SK-N-SH (cell line): ENCODE results near the gene ESPNL. TPM values are rescaled to one million over a fixed set of nuclear protein-coding genes. Genes with fewer than 3 reads are reported as not detected.

ENCODE experiments used
- CTCF ChIA-PET: fragments of 300-600, 350-600 bp; formaldehyde crosslinking; extraction: SDS; loops from one replicate; lab custom pipeline; 2021; lab: Yijun Ruan, JAX
- POLR2A ChIA-PET: fragments of 350-600 bp; sonication (Branson Sonifier 250); formaldehyde crosslinking; extraction: SDS; loops from one replicate; lab custom pipeline; 2020; ENCODE audit warnings: antibody characterized with exemption, inconsistent platforms; lab: Yijun Ruan, JAX
- DNase-seq: peaks from one replicate; pipeline ENCODE4 v3.0.0; 2012
- H2AFZ ChIP-seq: fragments of 200-600 bp; sonication (generic); 2 replicates; pipeline ENCODE4 v1.8.1; 2016; ENCODE audit warnings: antibody characterized with exemption, mild to moderate bottlenecking, low read depth
- H3F3A ChIP-seq: fragments of 200-600 bp; sonication (generic); replicated peaks from 2 replicates; pipeline ENCODE3; 2016; ENCODE audit warnings: antibody characterized with exemption, mild to moderate bottlenecking; ENCODE audit not compliant: insufficient read depth
- H3K27ac ChIP-seq, 2 experiments: fragments of 200-500 bp in 1 of 2; fragments of 200-600 bp in 1 of 2; sonication (Bioruptor generic) in 1 of 2; sonication (generic), shearing (Covaris generic) in 1 of 2; 2 replicates each; pipeline versions ENCODE4 v1.5.1 to v1.6.1; 2014 to 2016; ENCODE audit warnings: low read depth in 2 of 2, inconsistent platforms in 1 of 2, low read length in 1 of 2, mild to moderate bottlenecking in 1 of 2, mixed read lengths in 1 of 2
- H3K27me3 ChIP-seq: fragments of 200-600 bp; sonication (generic), shearing (Covaris generic); 2 replicates; pipeline ENCODE4 v1.6.1; 2016; ENCODE audit warnings: mixed run types; ENCODE audit not compliant: insufficient read depth
- H3K36me3 ChIP-seq, 2 experiments: fragments of 200-500 bp in 1 of 2; fragments of 200-600 bp in 1 of 2; sonication (Bioruptor generic) in 1 of 2; sonication (generic) in 1 of 2; replicated peaks in 1 of 2; 2 replicates each; pipeline versions ENCODE3 to v1.5.1; 2014 to 2016; ENCODE audit warnings: low read length in 1 of 2, mild to moderate bottlenecking in 1 of 2; ENCODE audit not compliant: insufficient read depth in 2 of 2, control insufficient read depth in 1 of 2
- H3K4me1 ChIP-seq, 2 experiments: fragments of 200-500 bp in 1 of 2; fragments of 200-600 bp in 1 of 2; sonication (Bioruptor generic) in 1 of 2; sonication (generic), shearing (Covaris generic) in 1 of 2; 2 replicates each; pipeline versions ENCODE4 v1.5.1 to v1.6.1; 2014 to 2016; ENCODE audit warnings: low read depth in 1 of 2, low read length in 1 of 2, mixed run types in 1 of 2; ENCODE audit not compliant: insufficient read depth in 2 of 2, control insufficient read depth in 1 of 2
- H3K4me2 ChIP-seq: fragments of 200-600 bp; sonication (generic), shearing (Covaris generic); 2 replicates; pipeline ENCODE4 v1.6.1; 2017; ENCODE audit warnings: mixed run types
- H3K4me3 ChIP-seq, 2 experiments: fragments of 200-500 bp in 1 of 2; fragments of 200-600 bp in 1 of 2; sonication (Bioruptor generic) in 1 of 2; sonication (generic), shearing (Covaris generic) in 1 of 2; 2 replicates each; pipeline versions ENCODE4 v1.5.1 to v1.8.1; 2014 to 2016; ENCODE audit warnings: low read depth in 2 of 2, inconsistent platforms in 1 of 2, low read length in 1 of 2, mild to moderate bottlenecking in 1 of 2, mixed read lengths in 1 of 2, moderate library complexity in 1 of 2
- H3K79me2 ChIP-seq: fragments of 200-600 bp; sonication (generic); 2 replicates; pipeline ENCODE4 v1.8.1; 2017; ENCODE audit warnings: mild to moderate bottlenecking; ENCODE audit not compliant: insufficient read depth
- H3K9ac ChIP-seq: fragments of 200-600 bp; sonication (generic); 2 replicates; pipeline ENCODE4 v1.6.1; 2017; ENCODE audit warnings: mixed run types
- H3K9me2 ChIP-seq: fragments of 200-600 bp; sonication (generic); 2 replicates; pipeline ENCODE4 v1.6.1; 2017; ENCODE audit warnings: mixed run types
- H3K9me3 ChIP-seq: fragments of 200-600 bp; sonication (generic); 2 replicates; pipeline ENCODE4 v1.6.1; 2017; ENCODE audit warnings: mixed run types, mild to moderate bottlenecking, moderate library complexity
- H4K20me1 ChIP-seq: fragments of 200-600 bp; sonication (generic); 2 replicates; pipeline ENCODE4 v1.6.1; 2017; ENCODE audit warnings: mild to moderate bottlenecking, mixed run types; ENCODE audit not compliant: insufficient read depth
- CHD2 ChIP-seq: fragments of 150-350 bp; IDR thresholded peaks from 2 replicates; pipeline ENCODE4 v1.6.1; 2018; ENCODE audit warnings: low read length; ENCODE audit not compliant: partially characterized antibody
- ELF1 ChIP-seq: IDR thresholded peaks from 2 replicates; pipeline ENCODE4 v1.4.0; 2012
- EP300 ChIP-seq, 2 experiments: IDR thresholded peaks; 2 replicates each; pipeline versions ENCODE4 v1.4.0 to v1.6.1; 2012; ENCODE audit warnings: borderline replicate concordance in 1 of 2, low read depth in 1 of 2, low read length in 1 of 2
- FOSL2 ChIP-seq: IDR thresholded peaks from 2 replicates; pipeline ENCODE4 v1.4.0; 2012; ENCODE audit warnings: low read depth, mild to moderate bottlenecking, moderate library complexity, borderline replicate concordance
- FOXJ3 ChIP-seq: sonication (generic); formaldehyde crosslinking; IDR thresholded peaks from 2 replicates; pipeline ENCODE4 v1.5.1; 2020; ENCODE audit warnings: mild to moderate bottlenecking, missing genetic modification reagents
- GABPA ChIP-seq: IDR thresholded peaks from 2 replicates; pipeline ENCODE4 v1.4.0; 2012; ENCODE audit warnings: low read depth, mild to moderate bottlenecking
- GATA2 ChIP-seq: sonication (generic); formaldehyde crosslinking; IDR thresholded peaks from 2 replicates; pipeline ENCODE4 v1.5.0; 2020; ENCODE audit warnings: mild to moderate bottlenecking, missing genetic modification reagents
- IRF3 ChIP-seq: fragments of 150-350 bp; IDR thresholded peaks from 2 replicates; pipeline ENCODE4 v1.6.1; 2016; ENCODE audit warnings: mild to moderate bottlenecking, low read depth, low read length
- JUND ChIP-seq: IDR thresholded peaks from 2 replicates; pipeline ENCODE4 v1.4.0; 2012
- MAX ChIP-seq: IDR thresholded peaks from 2 replicates; pipeline ENCODE4 v1.4.0; 2012; ENCODE audit warnings: low read depth
- MXI1 ChIP-seq: IDR thresholded peaks from 2 replicates; pipeline ENCODE4 v1.6.1; 2012; ENCODE audit warnings: mild to moderate bottlenecking, low read depth, low read length, improper control_type of control experiment
- NRF1 ChIP-seq: IDR thresholded peaks from 2 replicates; pipeline ENCODE4 v1.6.1; 2012; ENCODE audit warnings: low read depth, mild to moderate bottlenecking, low read length
- POLR2AphosphoS5 ChIP-seq: IDR thresholded peaks from 2 replicates; pipeline ENCODE4 v1.6.1; 2012; ENCODE audit warnings: low read depth, low read length
- RFX5 ChIP-seq: IDR thresholded peaks from 2 replicates; pipeline ENCODE4 v1.6.1; 2012; ENCODE audit warnings: mild to moderate bottlenecking, improper control_type of control experiment, low read length
- TAF1 ChIP-seq: IDR thresholded peaks from 2 replicates; pipeline ENCODE4 v1.6.1; 2012; ENCODE audit warnings: low read depth, mild to moderate bottlenecking, low read length, moderate library complexity, borderline replicate concordance
- USF1 ChIP-seq: IDR thresholded peaks from 2 replicates; pipeline ENCODE4 v1.4.0; 2012; ENCODE audit warnings: low read depth, borderline replicate concordance
- USF2 ChIP-seq: fragments of 150-350 bp; IDR thresholded peaks from 2 replicates; pipeline ENCODE4 v1.6.1; 2017; ENCODE audit warnings: antibody characterized with exemption, low read length, low read depth, borderline replicate concordance
- YY1 ChIP-seq: IDR thresholded peaks from 2 replicates; pipeline ENCODE4 v1.4.0; 2012; ENCODE audit warnings: low read depth, mild to moderate bottlenecking
- ZBTB33 ChIP-seq: IDR thresholded peaks from 2 replicates; pipeline ENCODE4 v1.4.0; 2012; ENCODE audit warnings: low read depth, borderline replicate concordance
- WGBS: methylation state at CpG from one replicate; pipeline ENCODE4 v1.1.6; 2017; ENCODE audit warnings: low lambda C conversion rate; 5-methylcytosine and 5-hydroxymethylcytosine counted together
- polyA plus RNA-seq, 3 experiments: library from polyadenylated mRNA; depleted of rRNA; stranded (reverse); fragments of >200 nt; gene quantifications; 2 replicates each; pipeline ENCODE4 v1.2.3, GENCODE V29; 2012

ESPNL gene
- polyA plus RNA-seq, 1 of the 3 experiments (the other 2 are of a cell fraction) = 0.05 TPM

DNA sequence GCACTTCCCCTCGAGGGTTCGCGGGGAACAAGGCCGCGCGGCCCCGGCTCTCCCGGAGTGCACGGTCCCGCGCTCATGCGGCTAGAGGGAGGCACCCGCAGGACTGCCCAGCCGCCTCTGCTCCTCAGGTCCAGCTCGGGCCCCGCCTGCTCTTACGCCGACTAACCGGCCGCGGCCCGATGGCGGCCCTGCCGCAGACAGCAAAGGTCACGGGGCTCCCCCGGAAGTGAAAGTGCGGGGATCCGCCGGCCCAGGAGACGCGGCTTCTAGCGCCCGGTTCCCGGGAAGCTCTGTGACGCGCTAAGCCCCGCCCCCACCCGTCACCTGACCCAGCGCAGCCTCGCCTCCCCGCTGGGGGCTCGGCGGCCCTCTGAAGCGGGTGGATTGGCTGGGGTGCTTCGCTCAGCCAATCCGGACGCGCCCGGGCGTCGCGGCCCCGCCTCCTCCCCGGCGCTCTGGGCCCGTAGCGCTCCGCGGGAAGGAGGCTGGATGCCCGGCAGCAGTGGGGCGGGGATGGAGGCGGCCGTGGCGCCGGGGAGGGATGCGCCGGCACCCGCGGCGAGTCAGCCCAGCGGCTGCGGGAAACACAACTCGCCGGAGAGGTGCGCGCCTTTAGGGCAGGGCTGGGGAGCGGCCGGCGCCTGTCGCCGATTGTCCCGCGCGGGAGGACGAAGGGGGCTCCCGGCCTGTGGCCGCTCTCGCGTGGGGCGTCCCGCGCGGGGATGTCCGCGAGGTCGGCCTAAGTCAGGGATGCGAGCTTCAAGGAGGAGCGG is 39.4 kb upstream of the ESPNL start, which contains the start of gene SCLY:
Gene SCLY (plus strand): TSS at position 460 of the 773 bp plus-strand sequence. CDS start 54 bp downstream, at position 514.
- CTCF ChIA-PET = interaction anchor here (1.1 to 1.6 kb wide), 3 partner anchors 11 to 202 kb away, joined by 3 to 10 read pairs (median 5); no protein-coding TSS in a partner anchor
- H3K4me2 ChIP-seq = peak within 1 kb of the TSS; percentile 97

More for the DNA sequence above, 39.4 kb upstream of the ESPNL start, which contains the start of gene SCLY:
- H3K9me2 ChIP-seq = no peaks in the 10 kb centered on the region
- peak within 1 kb of the TSS; percentile 71 to 94 for H3K4me3 ChIP-seq
- no peaks in the 10 kb centered on the region for H4K20me1 ChIP-seq
- peaks cover 12 to 14% of the 10 kb centered on the region in 2 experiments for H3K36me3 ChIP-seq
- H3K27me3 ChIP-seq = no peaks in the 10 kb centered on the region
- no peaks in the 10 kb centered on the region for H3K9me3 ChIP-seq
- POLR2A ChIA-PET = interaction anchor here (0.6 to 1.7 kb wide), 14 partner anchors 13 to 725 kb away, joined by 3 to 6 read pairs (median 3); partner anchors contain the start of gene KLHL30
- peak within 1 kb of the TSS; percentile 96 for H3K9ac ChIP-seq
- WGBS = 0% methylated on average over 3 of the region's 98 CpGs
- peak within 1 kb of the TSS; percentile 79 to 91 for H3K27ac ChIP-seq
- no peaks in the 10 kb centered on the region for H3F3A ChIP-seq
- peak; percentile 76 for TF ChIP-seq USF2
- peak; percentile 21 for TF ChIP-seq TAF1
- TF ChIP-seq MXI1 = peak; percentile 84
- no peak for TF ChIP-seq FOXJ3 (CRISPR knock-in tag)
- TF ChIP-seq ZBTB33 = no peak
- TF ChIP-seq NRF1 = peak; percentile 42
- no peak for TF ChIP-seq FOSL2
- peak; percentile 73 for TF ChIP-seq CHD2
- no peak for TF ChIP-seq GATA2 (CRISPR knock-in tag)
- peak; percentile 89 for TF ChIP-seq GABPA
- TF ChIP-seq MAX = peak; percentile 77
- TF ChIP-seq YY1 = peak; percentile 83
- TF ChIP-seq RFX5 = peak; percentile 72
- TF ChIP-seq USF1 = peak; percentile 93
- peak; percentile 91 for TF ChIP-seq POLR2AphosphoS5
- TF ChIP-seq JUND = no peak
- no peak for TF ChIP-seq IRF3
- TF ChIP-seq EP300 (IDR thresholded peaks at IDR 0.05; ENCODE audit: borderline replicate concordance in 1 of 2, low read depth in 1 of 2, low read length in 1 of 2) = no peak; a peak in 1 of 4 replicates
- TF ChIP-seq ELF1 = peak; percentile 60
- peak within 1 kb of the TSS; percentile 87 for H2AFZ ChIP-seq
- peak; percentile 99 for DNase-seq
- H3K4me1 ChIP-seq = peaks cover 5 to 13% of the 10 kb centered on the region in 2 experiments; a peak in 3 of 4 replicates
- H3K79me2 ChIP-seq = peaks cover 18% of the 10 kb centered on the region; the same call in 1 of the 2 replicates
